Brain microvascular endothelial cell (primary cell): ENCODE data around the gene PHF2.

Source experiments
- DNase-seq: peaks from one replicate; pipeline ENCODE4 v3.0.0-alpha.2; 2020
- H3K27ac ChIP-seq: fragments of 250-450 bp; sonication (Bioruptor Pico); 2 replicates; pipeline ENCODE4 v1.5.1; 2020; ENCODE audit warnings: mild to moderate bottlenecking, moderate library complexity
- H3K27me3 ChIP-seq: fragments of 250-450 bp; sonication (Bioruptor Pico); replicated peaks from 2 replicates; pipeline ENCODE4 v1.5.1; 2020; ENCODE audit warnings: mild to moderate bottlenecking
- H3K36me3 ChIP-seq: fragments of 250-450 bp; sonication (Bioruptor Pico); replicated peaks from 2 replicates; pipeline ENCODE4 v1.5.1; 2020; ENCODE audit warnings: mild to moderate bottlenecking
- H3K4me3 ChIP-seq: 2 replicates; pipeline ENCODE4 v1.5.1; 2011; ENCODE audit warnings: low read depth, mild to moderate bottlenecking, control low read depth, low read length, moderate library complexity
- in situ Hi-C: cut with HindIII; loops from 2 replicates; pipeline ENCODE4 v1.10.0; 2017; ENCODE audit warnings: low sequenced_read_pairs, low pct_ligation_motif_present
- TF ChIP-seq, protein P1 (sequence below): IDR thresholded peaks from 2 replicates; pipeline ENCODE4 v1.5.1; 2011; ENCODE audit warnings: low read depth, mild to moderate bottlenecking, moderate library complexity, low read length, control low read depth, inconsistent platforms; ENCODE audit errors: missing control alignments

The PHF2 gene

DNA sequence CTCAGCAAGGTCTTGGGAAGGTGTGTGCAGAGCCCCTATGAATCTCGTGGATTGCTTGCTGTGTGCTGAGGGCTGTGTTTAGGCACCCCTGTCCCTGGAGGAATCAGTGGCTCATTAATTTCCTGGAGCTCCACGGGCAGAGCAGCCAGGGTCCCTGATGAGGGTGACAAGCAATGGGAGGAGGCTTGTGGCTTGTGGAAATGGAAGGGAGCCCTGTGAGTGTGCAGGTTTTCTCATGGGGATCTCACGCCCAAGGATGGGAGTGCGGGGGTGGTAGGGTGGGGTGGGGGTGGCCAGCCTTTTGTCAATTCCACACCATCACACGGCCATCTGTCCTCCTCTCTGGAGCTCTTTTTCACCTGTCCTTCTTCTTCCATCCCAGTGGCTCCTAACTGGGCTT, 25.3 kb downstream of the PHF2 start:
- Histone ChIP-seq H3K27me3 (no peaks in the 10 kb centered on the region), H3K36me3 (no peaks in the 10 kb centered on the region), H3K4me3 (no peak overlapping the region), H3K27ac (no peak overlapping the region)
- in situ Hi-C loops = no loop called here
- TF ChIP-seq, protein P1, sequence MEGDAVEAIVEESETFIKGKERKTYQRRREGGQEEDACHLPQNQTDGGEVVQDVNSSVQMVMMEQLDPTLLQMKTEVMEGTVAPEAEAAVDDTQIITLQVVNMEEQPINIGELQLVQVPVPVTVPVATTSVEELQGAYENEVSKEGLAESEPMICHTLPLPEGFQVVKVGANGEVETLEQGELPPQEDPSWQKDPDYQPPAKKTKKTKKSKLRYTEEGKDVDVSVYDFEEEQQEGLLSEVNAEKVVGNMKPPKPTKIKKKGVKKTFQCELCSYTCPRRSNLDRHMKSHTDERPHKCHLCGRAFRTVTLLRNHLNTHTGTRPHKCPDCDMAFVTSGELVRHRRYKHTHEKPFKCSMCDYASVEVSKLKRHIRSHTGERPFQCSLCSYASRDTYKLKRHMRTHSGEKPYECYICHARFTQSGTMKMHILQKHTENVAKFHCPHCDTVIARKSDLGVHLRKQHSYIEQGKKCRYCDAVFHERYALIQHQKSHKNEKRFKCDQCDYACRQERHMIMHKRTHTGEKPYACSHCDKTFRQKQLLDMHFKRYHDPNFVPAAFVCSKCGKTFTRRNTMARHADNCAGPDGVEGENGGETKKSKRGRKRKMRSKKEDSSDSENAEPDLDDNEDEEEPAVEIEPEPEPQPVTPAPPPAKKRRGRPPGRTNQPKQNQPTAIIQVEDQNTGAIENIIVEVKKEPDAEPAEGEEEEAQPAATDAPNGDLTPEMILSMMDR = no peak
- no peak for DNase-seq

DNA sequence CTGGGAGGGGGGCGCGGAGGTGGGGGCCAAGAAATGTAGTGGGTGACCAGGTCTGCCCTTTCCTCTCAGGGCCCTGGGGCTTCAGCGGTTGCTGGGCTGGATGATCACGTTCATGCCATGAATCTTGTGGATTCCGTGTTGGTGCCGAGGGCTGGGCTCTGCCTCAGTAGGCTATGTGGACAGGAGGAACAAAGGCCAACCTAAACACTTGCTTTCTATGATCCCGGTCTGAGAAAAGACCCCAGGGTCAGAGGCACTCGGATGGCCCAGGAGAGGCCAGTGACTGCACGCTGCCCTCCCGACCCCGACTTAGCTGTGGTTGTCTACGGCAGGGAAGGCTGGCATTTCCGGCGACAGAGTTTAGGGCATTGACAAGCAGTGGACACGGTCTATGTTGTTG, 26.6 kb downstream of the PHF2 start:
- H3K27ac ChIP-seq = no peak overlapping the region
- TF ChIP-seq, protein P1 = no peak
- no peaks in the 10 kb centered on the region for H3K36me3 ChIP-seq
- H3K4me3 ChIP-seq = no peak overlapping the region
- no peak for DNase-seq
- H3K27me3 ChIP-seq = no peaks in the 10 kb centered on the region
- in situ Hi-C loops = no loop called here

DNA sequence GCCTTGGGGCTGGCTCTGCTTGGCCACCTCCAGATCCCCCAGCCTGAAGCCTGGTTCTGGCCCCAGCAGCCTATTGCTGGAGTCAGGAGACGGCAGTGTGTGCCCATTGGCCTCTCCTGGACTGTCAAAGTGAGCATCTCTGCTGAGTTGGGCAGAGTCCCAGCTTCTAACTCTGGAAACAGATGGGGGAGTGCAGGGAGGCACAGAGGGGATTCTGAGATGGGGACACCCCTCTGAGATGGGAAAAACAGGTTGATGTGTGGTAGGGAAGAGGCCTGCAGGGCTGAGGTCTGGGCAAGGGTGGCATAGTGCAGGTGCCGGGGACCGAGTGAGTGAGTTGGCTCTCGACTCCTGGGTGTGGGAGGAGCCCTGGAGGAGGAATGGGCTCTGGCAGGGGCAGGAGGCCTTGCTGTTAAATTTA, 27.5 kb downstream of the PHF2 start:
- TF ChIP-seq, protein P1 = no peak
- in situ Hi-C loops = no loop called here
- Histone ChIP-seq H3K27ac (no peak overlapping the region), H3K4me3 (no peak overlapping the region), H3K27me3 (no peaks in the 10 kb centered on the region), H3K36me3 (no peaks in the 10 kb centered on the region)
- no peak for DNase-seq

DNA sequence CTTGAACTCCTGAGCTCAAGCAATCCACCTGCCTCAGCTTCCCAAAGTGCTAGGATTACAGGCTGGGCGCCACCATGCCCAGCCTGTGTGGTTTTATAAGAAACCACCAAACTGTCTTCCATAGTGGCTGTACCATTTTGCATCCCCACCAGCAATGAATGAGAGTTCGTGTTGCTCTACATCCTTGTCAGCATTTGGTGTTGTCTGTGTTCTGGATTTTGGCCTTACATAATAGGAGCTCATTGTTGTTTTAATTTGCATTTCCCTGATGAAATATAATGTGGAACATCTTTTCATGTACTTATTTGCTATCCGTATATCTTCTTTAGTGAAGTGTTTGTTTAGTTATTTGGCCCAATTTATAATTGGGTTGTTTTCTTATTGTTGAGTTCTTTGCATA, 29.8 kb downstream of the PHF2 start:
- Histone ChIP-seq H3K27ac (no peak overlapping the region), H3K36me3 (no peaks in the 10 kb centered on the region), H3K4me3 (no peak overlapping the region), H3K27me3 (no peaks in the 10 kb centered on the region)
- in situ Hi-C loops = no loop called here
- no peak for DNase-seq
- TF ChIP-seq, protein P1 = no peak

DNA sequence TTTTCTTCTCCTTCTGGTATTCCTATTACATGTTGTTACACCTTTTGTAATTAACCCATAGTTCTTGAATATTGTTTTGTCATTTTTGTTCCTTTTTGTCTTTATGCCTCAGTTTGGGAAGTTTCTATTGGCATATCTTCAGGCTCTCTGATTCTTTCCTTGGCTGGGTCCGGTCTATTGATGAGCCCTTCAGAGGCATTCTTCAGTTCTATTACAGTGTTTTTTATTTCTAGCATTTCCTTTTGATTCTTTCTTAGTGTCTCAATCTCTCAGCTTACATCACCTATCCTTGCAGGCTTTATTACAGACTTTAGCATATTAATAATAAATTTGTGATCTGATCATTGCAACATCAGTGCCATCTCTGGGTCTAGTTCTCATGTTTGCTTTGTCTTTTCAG, 33.8 kb downstream of the PHF2 start:
- TF ChIP-seq, protein P1 = no peak
- Histone ChIP-seq H3K27ac (no peak overlapping the region), H3K27me3 (no peaks in the 10 kb centered on the region), H3K36me3 (no peaks in the 10 kb centered on the region), H3K4me3 (no peak overlapping the region)
- no peak for DNase-seq
- in situ Hi-C loops = no loop called here

DNA sequence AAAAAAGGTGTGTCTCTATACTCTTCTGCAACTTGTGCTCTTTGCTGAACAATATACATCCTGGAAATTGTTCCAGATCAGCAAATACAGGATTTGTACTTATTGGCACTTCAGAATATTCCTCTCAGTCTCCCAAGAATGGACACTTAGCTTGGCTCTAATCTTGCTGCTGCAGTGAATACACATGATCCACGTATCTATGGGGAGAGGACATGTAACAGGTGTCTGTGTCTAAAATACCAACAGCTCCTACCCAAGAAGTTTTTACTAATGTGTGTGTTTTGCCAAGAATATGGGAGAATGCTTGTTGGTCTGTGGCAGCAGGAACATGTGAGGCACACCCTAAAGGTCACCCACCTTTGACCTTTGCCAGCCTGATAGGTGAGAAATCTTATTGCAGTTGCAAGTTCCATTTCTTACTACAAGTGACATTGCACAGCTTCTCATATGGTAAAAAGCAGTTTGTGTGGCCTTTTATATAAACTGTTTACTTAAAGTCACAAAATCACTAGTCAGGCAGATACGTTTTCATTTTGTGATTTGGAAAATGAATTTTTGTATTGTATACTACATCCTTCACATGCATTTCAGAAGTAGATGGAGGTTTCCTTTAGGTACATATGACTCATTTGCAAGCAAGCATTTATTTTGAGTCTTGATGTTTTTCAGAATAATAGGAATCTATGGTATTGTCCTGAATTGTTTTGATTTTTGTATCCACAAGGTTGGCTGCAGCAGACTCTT, 35.8 kb downstream of the PHF2 start:
- no peak for DNase-seq
- TF ChIP-seq, protein P1 = no peak
- H3K27ac ChIP-seq = no peak overlapping the region
- H3K36me3 ChIP-seq = no peaks in the 10 kb centered on the region
- no peaks in the 10 kb centered on the region for H3K27me3 ChIP-seq
- in situ Hi-C loops = no loop called here
- no peak overlapping the region for H3K4me3 ChIP-seq
